Mesenchymal stem cell (in vitro differentiated cells and primary cell): ENCODE results near the gene B3GAT3. TPM values are rescaled to one million over a fixed set of nuclear protein-coding genes. Genes with fewer than 3 reads are reported as not detected.

ENCODE experiments used
- small RNA-seq: library from polyadenylated mRNA; stranded (forward); fragments of <200 nt; extraction: miRNeasy Mini kit (QIAGEN cat#:217004); gene quantifications from one replicate; pipeline ENCODE3, GENCODE V24; 2013; ENCODE audit warnings: low read depth

Gene B3GAT3

Small RNA genes within 50 kb of the gene (small RNA-seq; reads per million reads assigned to genes)
- not detected for gene AP001458.1
- 1.7 reads per million for gene MIR6747
- not detected for gene SNORA57
